ENCODE data around the gene GDPD5. TPM values are rescaled to one million over a fixed set of nuclear protein-coding genes. Genes with fewer than 3 reads are reported as not detected.

The GDPD5 gene
- total RNA-seq, 2 experiments from 2014 or later, result 13.5 to 57.3 TPM

DNA sequence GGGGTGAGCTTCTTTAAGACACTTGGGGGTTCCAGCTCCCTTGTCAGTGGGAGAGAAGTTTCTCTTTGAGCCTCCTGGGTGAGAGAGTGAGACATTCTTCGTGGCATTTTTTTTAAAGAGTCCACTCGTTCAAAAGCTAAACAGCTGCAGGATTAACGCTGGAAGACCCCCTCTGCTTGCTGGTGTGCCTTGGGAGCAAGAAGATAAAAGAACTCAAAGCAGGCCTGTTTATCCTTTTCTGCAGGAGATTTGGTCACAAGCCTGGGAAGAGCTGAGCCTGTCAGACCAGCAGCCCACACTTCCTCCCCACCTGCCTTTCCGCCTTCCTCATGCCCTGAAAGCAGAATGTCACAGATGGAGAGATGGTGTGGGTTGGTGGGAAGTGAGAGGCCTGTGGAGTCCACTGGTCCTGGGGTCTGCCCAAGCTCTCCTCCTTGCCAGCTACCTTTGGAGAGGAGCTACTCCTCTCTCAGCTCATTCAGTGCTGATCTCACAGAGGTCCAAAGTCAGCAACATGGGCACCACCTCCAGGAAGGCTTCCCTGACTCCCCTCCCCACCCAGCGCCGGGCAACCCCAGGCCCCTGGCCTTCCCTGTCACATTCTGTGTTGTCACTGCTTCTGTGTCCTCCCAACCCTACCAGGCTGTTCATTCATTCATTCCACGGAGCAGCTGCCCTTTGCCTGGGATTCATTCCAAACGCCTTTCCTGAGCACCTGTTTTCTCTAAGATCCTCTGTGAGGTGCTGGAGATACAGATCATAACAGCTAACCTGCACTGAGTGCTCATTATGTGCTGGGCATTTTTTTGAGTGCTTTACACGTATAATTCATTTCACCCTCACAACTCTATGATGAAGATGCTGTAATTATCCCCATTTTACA, 6.7 kb downstream of the GDPD5 start:
- no peak for TF ChIP-seq EZH2phosphoT487 (IDR thresholded peaks at IDR 0.05; ENCODE audit: borderline replicate concordance, low read depth, low read length)
- TF ChIP-seq, protein P1, sequence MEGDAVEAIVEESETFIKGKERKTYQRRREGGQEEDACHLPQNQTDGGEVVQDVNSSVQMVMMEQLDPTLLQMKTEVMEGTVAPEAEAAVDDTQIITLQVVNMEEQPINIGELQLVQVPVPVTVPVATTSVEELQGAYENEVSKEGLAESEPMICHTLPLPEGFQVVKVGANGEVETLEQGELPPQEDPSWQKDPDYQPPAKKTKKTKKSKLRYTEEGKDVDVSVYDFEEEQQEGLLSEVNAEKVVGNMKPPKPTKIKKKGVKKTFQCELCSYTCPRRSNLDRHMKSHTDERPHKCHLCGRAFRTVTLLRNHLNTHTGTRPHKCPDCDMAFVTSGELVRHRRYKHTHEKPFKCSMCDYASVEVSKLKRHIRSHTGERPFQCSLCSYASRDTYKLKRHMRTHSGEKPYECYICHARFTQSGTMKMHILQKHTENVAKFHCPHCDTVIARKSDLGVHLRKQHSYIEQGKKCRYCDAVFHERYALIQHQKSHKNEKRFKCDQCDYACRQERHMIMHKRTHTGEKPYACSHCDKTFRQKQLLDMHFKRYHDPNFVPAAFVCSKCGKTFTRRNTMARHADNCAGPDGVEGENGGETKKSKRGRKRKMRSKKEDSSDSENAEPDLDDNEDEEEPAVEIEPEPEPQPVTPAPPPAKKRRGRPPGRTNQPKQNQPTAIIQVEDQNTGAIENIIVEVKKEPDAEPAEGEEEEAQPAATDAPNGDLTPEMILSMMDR (conservative IDR thresholded peaks at IDR 0.05; ENCODE audit: low read length), result no peak

DNA sequence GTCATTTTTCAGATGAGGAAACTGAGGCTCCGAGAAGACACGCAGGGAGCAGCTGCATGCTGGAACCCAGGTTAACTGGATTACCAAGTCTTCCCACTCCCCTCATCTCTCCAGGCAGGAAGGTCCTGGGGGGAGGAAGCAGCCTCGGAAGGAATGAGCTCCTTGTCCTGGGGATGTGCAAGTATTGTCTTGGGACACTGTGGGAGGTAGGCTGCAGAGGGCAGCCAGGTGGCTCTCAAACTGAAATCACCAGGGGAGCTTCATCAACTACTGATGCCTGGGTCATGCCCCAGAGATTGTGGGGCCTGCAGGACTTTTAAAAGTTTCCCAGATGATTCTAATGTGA, 7.6 kb downstream of the GDPD5 start:
- intact Hi-C loops (cut with micrococcal nuclease; ENCODE audit: unreplicated experiment), result no loop called here
- H3K9me3 ChIP-seq (ENCODE audit: low read length), result no peaks in the 10 kb centered on the region
- no peak overlapping the region for H2AFZ ChIP-seq (ENCODE audit: low read length)
- no peak overlapping the region for H3K4me3 ChIP-seq (ENCODE audit: low read depth, low read length, poor library complexity, severe bottlenecking)
- H3K4me2 ChIP-seq (ENCODE audit: low read length), result peak overlapping the region; percentile 51
- peaks cover 67% of the 10 kb centered on the region for H3K4me1 ChIP-seq (ENCODE audit: insufficient read depth, low read length, poor library complexity, severe bottlenecking)
- TF ChIP-seq EZH2phosphoT487 (IDR thresholded peaks at IDR 0.05; ENCODE audit: borderline replicate concordance, low read depth, low read length), result no peak
- TF ChIP-seq, protein P1 (conservative IDR thresholded peaks at IDR 0.05; ENCODE audit: low read length), result no peak
- ChIA-PET POLR2A (interaction anchor here (0.5 to 0.8 kb wide), 2 partner anchors 46 to 52 kb away, joined by 3 read pairs; no protein-coding TSS in a partner anchor), CTCF (ENCODE audit: unreplicated experiment) (interaction anchor here (1.2 kb wide), 1 partner anchor 10 kb away, joined by 5 read pairs; no protein-coding TSS in a partner anchor)
- H3K27ac ChIP-seq (ENCODE audit: low read depth, low read length, poor library complexity, severe bottlenecking), result peak overlapping the region; percentile 24
- no peaks in the 10 kb centered on the region for H3K9me2 ChIP-seq (ENCODE audit: insufficient read depth, low read length)
- no peaks in the 10 kb centered on the region for H3K79me2 ChIP-seq (ENCODE audit: insufficient read depth, low read depth, low read length)
- no peaks in the 10 kb centered on the region for H4K20me1 ChIP-seq (ENCODE audit: insufficient read depth, low read length)
- no peak for DNase-seq (ENCODE audit: low spot score)
- H3K36me3 ChIP-seq (ENCODE audit: insufficient read depth, low read length), result peaks cover 3% of the 10 kb centered on the region; the same call in 1 of the 2 replicates
- no TSS peak for BruUV-seq (replicated peaks)

More for the DNA sequence above, 6.7 kb downstream of the GDPD5 start:
- no TSS peak for BruUV-seq (replicated peaks)
- Histone ChIP-seq H3K36me3 (ENCODE audit: insufficient read depth, low read length) (peaks cover 3% of the 10 kb centered on the region; the same call in 1 of the 2 replicates), H3K9me2 (ENCODE audit: insufficient read depth, low read length) (no peaks in the 10 kb centered on the region), H3K4me1 (ENCODE audit: insufficient read depth, low read length, poor library complexity, severe bottlenecking) (peaks cover 67% of the 10 kb centered on the region), H3K9me3 (ENCODE audit: low read length) (no peaks in the 10 kb centered on the region), H3K27ac (ENCODE audit: low read depth, low read length, poor library complexity, severe bottlenecking) (peak overlapping the region; percentile 24), H3K79me2 (ENCODE audit: insufficient read depth, low read depth, low read length) (no peaks in the 10 kb centered on the region), H3K4me2 (ENCODE audit: low read length) (peak overlapping the region; percentile 51), H4K20me1 (ENCODE audit: insufficient read depth, low read length) (no peaks in the 10 kb centered on the region), H2AFZ (ENCODE audit: low read length) (no peak overlapping the region), H3K4me3 (ENCODE audit: low read depth, low read length, poor library complexity, severe bottlenecking) (no peak overlapping the region)
- intact Hi-C loops (cut with micrococcal nuclease; ENCODE audit: unreplicated experiment), result no loop called here
- CTCF ChIA-PET (ENCODE audit: unreplicated experiment), result interaction anchor here (0.6 to 1.2 kb wide), 2 partner anchors 11 to 16 kb away, joined by 3 to 5 read pairs; no protein-coding TSS in a partner anchor
- DNase-seq (ENCODE audit: low spot score), result no peak
- POLR2A ChIA-PET, result interaction anchor here (0.5 to 0.9 kb wide), 4 partner anchors 9 to 52 kb away, joined by 3 to 4 read pairs (median 3); no protein-coding TSS in a partner anchor
